HuH-7 (cell line): ENCODE data around the gene UBXN6.

Source experiments
- DNase-seq: peaks from one replicate; pipeline ENCODE4 v3.0.0; 2011; ENCODE audit warnings: low spot score

UBXN6 gene

DNA sequence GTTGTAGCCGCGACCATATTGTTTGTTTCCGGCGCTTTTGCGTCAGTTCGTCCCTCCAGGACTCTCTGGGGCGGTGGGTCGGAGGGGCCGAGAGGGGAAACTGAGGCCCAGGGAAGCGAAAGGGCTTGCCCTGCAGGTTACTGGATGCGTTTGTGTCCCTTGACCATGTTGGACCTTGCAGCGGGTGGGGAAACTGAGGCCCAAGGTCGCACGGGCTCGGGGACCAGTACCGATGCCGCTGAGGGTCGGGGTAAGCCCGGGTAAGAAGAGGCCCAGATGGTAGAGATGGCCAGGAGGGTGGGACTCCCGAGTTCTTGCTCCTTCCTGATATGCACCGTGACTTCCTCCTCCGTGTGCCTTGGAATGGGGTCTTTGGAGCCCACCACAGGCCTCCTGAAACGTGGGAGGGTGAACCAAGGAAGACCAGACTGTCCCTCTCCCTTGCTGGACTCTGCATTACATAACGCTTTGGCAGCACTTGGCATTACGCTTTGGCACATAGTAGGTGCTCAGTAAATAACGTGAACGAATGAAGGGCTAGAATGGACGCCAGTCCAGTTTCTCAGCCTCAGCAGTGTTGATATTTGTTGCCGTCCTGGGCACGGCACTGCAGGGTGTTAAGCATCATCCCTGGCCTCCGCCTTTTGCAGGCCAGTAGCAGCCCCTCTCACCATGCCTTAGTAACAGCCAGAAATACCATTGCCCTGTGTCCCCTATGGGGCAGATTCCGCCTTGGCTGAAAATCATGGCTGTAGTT, 54.4 kb downstream of the UBXN6 start:
- no peak for DNase-seq

- peak; percentile 99 for DNase-seq
These were observed 55.2 kb downstream of the UBXN6 start, which contains the start of gene CHAF1A for GRCh38 chr19:4402171-4403004. TSS of gene CHAF1A (plus strand) at chr19:4402640. CDS start at chr19:4402763, 123 bp downstream.

- no peak for DNase-seq
These were observed 55.8 kb downstream of the UBXN6 start for GRCh38 chr19:4401769-4402170.

- DNase-seq, result peak; percentile 67
These were observed 57.3 kb downstream of the UBXN6 start, which contains the start of gene SH3GL1 for GRCh38 chr19:4400135-4400936. TSS of gene SH3GL1 (minus strand) at chr19:4400547. CDS start at chr19:4400368, 179 bp downstream.

GRCh38 chr19:4399812-4400134, 57.8 kb downstream of the UBXN6 start:
- DNase-seq, result no peak

GRCh38 chr19:4396949-4397783, 60.4 kb downstream of the UBXN6 start:
- no peak for DNase-seq
